IPS-18a (cell line): ENCODE measurements around the gene FAM107B.
"Not testable (repeated sequence)": the region's sequence is repeated elsewhere in the genome, so short reads cannot be mapped to it uniquely, and the experiment has no call there.

ENCODE experiments used
- H3K27ac ChIP-seq: one replicate; pipeline ENCODE4 v1.5.1; 2013; ENCODE audit warnings: low read length
- H3K27me3 ChIP-seq: one replicate; pipeline ENCODE4 v1.6.1; 2013; ENCODE audit warnings: mild to moderate bottlenecking, low read length; ENCODE audit not compliant: control insufficient read depth, insufficient read depth
- H3K36me3 ChIP-seq: one replicate; pipeline ENCODE4 v1.6.1; 2013; ENCODE audit warnings: low read depth, low read length; ENCODE audit not compliant: control insufficient read depth
- H3K4me1 ChIP-seq: one replicate; pipeline ENCODE4 v1.6.1; 2013; ENCODE audit warnings: low read depth, low read length; ENCODE audit not compliant: control insufficient read depth
- H3K4me3 ChIP-seq: one replicate; pipeline ENCODE4 v1.5.1; 2013; ENCODE audit warnings: low read length
- H3K9ac ChIP-seq: one replicate; pipeline ENCODE4 v1.6.1; 2013; ENCODE audit warnings: mild to moderate bottlenecking, low read length, moderate library complexity
- H3K9me3 ChIP-seq: one replicate; pipeline ENCODE4 v1.6.1; 2013; ENCODE audit warnings: low read depth, low read length; ENCODE audit not compliant: control insufficient read depth

The FAM107B gene

DNA sequence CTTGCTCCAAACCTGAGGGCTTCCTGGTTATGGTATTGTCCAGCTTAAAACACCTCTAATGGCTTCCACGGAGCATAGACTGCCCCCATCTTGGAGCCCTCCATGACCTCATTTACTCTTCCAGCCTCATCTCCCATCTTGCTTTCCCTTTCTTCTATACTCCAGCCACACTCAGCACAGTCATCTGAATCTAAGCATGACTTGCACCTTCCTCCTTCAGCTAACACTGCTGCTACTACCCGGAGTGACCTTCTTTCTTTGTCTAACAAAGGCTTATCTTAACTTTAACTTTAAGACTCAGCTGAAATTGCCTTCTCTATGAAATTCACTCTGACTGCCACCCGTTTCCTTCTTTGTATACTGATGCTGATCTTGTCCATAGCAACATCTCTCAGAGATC is 135.1 kb downstream of the FAM107B start:
- H3K27ac ChIP-seq: no peak overlapping the region
- H3K4me1 ChIP-seq: no peaks in the 10 kb centered on the region
- no peak overlapping the region for H3K9ac ChIP-seq
- no peak overlapping the region for H3K4me3 ChIP-seq
- no peaks in the 10 kb centered on the region for H3K27me3 ChIP-seq
- no peaks in the 10 kb centered on the region for H3K9me3 ChIP-seq
- H3K36me3 ChIP-seq: no peaks in the 10 kb centered on the region

DNA sequence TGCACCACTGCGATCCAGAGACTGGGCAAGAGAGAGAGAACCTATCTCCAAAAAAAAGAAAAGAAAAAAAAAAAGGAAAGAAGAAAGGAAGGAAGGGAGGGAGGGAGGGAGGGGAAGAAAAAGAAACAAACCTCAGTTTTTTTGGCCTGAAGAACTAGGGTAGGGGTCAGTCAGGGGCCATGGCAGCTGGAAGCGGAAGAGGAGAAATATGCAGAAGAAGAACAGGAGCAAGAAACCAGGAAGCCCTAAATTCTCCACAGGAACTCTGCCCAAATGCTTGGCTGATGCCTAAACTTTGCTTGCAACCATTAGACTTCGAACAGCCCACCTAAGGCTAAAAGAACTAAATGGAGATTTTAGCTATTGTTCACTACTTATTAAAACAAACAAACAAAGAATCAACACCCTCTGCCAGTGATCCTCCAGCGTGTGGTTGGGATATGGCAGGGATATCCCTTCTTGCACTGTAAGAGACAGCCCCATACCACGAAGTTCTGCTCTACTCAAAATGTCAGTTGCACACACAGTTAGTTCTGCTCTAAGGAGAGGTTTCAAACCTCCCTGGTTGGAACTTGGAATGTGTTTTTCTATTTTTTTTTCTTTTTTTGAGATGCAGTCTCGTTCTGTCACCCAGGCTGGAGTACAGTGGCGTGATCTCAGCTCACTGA is 139.5 kb downstream of the FAM107B start:
- Histone ChIP-seq H3K27ac (no peak overlapping the region), H3K9ac (no peak overlapping the region), H3K4me1 (no peaks in the 10 kb centered on the region), H3K9me3 (no peaks in the 10 kb centered on the region), H3K27me3 (no peaks in the 10 kb centered on the region), H3K36me3 (no peaks in the 10 kb centered on the region), H3K4me3 (no peak overlapping the region)

DNA sequence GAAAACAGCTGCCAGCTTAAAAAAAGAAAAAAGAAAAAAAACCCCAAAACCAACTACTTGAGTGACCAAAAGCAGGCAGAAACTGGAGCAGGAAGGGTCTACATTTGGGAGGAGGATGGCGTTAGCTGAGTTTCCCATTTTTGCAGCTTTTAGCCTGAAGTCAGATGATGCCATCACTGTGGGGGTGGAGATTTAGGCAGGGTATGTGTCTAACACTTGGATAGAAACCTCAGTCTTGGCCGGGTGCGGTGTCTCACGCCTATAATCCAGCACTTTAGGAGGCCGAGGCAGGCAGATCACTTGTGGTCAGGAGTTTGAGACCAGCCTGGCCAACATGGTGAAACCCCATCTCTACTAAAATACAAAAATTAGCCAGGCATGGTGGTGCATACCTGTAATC is 140.1 kb downstream of the FAM107B start:
- not testable (repeated sequence) for H3K9ac ChIP-seq, H3K27me3 ChIP-seq, H3K4me1 ChIP-seq, H3K36me3 ChIP-seq, H3K4me3 ChIP-seq, H3K9me3 ChIP-seq, H3K27ac ChIP-seq

DNA sequence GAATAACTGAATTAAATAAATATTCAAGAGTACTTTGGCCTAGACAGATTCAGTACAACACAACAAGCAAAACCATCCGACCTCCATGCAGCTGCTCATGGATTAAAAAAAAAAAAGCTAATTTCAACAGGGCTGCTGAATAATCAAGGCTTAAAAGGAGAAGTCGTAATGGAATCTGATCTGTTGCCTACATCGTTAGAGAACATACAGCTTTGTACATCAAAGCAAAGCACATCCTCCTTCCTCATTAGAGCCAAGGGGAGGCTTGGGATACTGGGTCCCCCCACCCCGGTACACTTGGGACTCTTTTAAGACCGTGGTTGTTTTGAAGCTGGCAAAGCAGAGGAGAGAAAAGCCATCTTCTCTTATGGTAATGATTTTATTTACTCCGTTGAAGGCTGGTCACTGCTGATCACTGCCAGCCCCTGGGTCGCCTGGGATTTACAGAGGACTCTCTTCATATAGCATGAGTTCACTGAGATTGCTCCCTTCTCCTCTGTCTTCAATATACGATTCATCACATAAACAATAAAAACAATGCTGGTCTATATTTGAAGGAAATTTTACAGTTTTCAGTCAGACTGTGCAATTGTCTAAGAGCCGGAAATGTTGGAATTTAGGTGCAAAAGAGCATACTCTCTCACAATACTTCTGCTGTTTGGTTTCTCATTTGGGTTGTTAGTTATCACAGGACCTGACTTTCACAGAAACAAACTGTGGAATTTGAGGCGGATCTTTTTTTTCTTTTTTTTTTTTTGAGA is 148.8 kb downstream of the FAM107B start:
- Histone ChIP-seq H3K27ac (no peak overlapping the region), H3K9ac (no peak overlapping the region), H3K9me3 (no peaks in the 10 kb centered on the region), H3K36me3 (no peaks in the 10 kb centered on the region), H3K4me3 (no peak overlapping the region), H3K27me3 (no peaks in the 10 kb centered on the region), H3K4me1 (no peaks in the 10 kb centered on the region)

DNA sequence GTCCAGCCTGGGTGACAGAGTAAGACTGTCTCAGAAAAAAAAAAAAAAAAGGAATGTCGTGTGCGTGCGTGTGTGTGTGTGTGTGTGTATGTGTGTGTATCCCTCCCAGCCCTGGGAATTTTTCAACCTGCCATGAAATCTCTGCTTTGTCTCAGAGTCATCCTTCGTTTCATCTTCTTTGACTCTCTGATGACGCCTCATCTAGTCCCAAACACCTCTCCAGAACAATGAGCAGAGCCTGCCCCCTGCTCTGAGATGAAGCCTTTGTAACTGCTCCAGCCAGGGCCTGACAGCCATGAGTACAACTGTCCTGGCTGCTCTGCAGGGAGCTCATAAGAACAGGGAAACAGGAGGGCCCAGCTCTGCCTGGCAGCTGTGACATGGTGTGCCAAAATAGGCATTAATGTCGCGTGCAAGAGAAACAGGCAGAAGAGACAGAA is 149.5 kb downstream of the FAM107B start:
- H3K27ac ChIP-seq: no peak overlapping the region
- no peak overlapping the region for H3K4me3 ChIP-seq
- no peaks in the 10 kb centered on the region for H3K27me3 ChIP-seq
- no peaks in the 10 kb centered on the region for H3K9me3 ChIP-seq
- H3K9ac ChIP-seq: no peak overlapping the region
- no peaks in the 10 kb centered on the region for H3K36me3 ChIP-seq
- no peaks in the 10 kb centered on the region for H3K4me1 ChIP-seq

DNA sequence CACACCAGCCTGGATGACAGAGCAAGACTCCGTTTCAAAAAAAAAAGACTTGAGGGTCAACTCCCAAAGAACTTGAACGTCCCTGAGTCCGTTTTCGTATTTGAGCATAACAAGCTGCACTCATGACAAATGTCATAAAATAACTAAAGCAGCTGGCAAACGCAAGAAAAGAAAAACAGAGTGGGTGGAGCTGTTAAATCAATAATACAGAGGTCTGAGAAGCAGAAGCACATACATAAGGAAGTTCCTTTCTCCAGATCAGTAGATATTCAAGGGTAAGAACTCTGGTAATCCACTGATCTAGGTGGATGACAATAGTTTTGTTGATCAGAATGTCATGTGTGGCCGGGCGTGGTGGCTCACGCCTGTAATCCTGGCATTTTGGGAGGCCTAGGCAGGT is 150.1 kb downstream of the FAM107B start:
- H3K9me3 ChIP-seq: no peaks in the 10 kb centered on the region
- H3K4me1 ChIP-seq: no peaks in the 10 kb centered on the region
- H3K36me3 ChIP-seq: no peaks in the 10 kb centered on the region
- H3K27me3 ChIP-seq: no peaks in the 10 kb centered on the region
- no peak overlapping the region for H3K4me3 ChIP-seq
- no peak overlapping the region for H3K27ac ChIP-seq
- H3K9ac ChIP-seq: no peak overlapping the region

DNA sequence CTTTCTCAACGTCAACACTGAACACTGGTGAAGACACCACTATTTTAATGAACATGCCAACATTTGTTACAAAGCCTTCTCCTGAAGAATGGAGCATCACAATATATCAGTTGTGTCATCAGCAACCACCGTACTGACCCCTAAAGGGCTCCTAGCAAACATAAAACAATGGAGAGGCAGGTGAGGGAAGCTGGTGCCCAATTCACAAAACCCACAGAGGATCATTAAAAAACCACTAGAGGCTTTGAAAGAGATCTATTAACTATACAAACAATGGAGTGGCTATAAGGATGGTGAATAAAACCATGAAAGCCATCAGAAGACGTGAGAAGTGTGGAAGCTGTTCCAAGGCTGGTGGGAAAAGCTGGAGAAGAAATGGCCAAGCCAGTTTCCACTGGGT is 150.8 kb downstream of the FAM107B start:
- H3K27ac ChIP-seq: no peak overlapping the region
- H3K9ac ChIP-seq: no peak overlapping the region
- H3K4me3 ChIP-seq: no peak overlapping the region
- no peaks in the 10 kb centered on the region for H3K9me3 ChIP-seq
- H3K4me1 ChIP-seq: no peaks in the 10 kb centered on the region
- H3K36me3 ChIP-seq: no peaks in the 10 kb centered on the region
- H3K27me3 ChIP-seq: no peaks in the 10 kb centered on the region

DNA sequence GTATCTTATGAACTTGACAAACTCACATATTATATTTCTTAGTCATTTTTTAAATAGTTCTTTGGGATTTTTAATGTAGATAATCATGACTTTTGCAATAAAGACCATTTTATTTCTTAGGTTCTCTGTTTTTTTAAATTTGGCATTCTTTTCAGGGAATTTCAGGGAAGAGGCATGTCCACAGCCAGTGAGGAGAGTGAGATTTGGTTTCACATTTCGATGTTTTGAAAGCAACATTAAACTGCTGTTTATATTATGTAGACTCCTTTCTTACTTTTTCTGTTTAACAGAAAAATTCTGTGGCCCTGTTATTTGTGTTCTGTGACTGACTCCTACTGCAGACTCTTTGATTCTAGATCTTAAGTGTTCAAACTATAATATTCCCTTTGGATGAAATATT is 153.7 kb downstream of the FAM107B start:
- Histone ChIP-seq H3K4me1 (no peaks in the 10 kb centered on the region), H3K27me3 (no peaks in the 10 kb centered on the region), H3K4me3 (no peak overlapping the region), H3K9me3 (no peaks in the 10 kb centered on the region), H3K27ac (no peak overlapping the region), H3K36me3 (no peaks in the 10 kb centered on the region), H3K9ac (no peak overlapping the region)

DNA sequence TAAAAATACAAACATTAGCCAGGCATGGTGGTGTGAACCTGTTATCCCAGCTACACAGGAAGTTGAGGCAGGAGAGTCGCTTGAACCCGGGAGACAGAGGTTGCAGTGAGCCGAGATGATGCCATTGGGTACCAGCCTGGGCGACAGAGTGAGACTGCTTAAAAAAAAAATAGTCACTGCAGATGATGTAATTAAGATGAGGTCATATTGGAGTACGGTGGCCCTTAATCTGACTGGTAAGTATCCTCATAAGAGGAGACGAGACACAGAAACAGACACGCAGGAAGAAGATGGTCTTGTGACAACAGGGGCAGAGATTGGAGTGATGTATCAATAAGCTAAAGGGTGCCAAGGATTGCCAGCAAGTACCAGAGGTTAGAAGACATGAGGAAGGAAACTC is 156.0 kb downstream of the FAM107B start:
- no peak overlapping the region for H3K9ac ChIP-seq
- H3K4me3 ChIP-seq: no peak overlapping the region
- no peaks in the 10 kb centered on the region for H3K36me3 ChIP-seq
- H3K27ac ChIP-seq: no peak overlapping the region
- no peaks in the 10 kb centered on the region for H3K4me1 ChIP-seq
- H3K9me3 ChIP-seq: no peaks in the 10 kb centered on the region
- no peaks in the 10 kb centered on the region for H3K27me3 ChIP-seq

DNA sequence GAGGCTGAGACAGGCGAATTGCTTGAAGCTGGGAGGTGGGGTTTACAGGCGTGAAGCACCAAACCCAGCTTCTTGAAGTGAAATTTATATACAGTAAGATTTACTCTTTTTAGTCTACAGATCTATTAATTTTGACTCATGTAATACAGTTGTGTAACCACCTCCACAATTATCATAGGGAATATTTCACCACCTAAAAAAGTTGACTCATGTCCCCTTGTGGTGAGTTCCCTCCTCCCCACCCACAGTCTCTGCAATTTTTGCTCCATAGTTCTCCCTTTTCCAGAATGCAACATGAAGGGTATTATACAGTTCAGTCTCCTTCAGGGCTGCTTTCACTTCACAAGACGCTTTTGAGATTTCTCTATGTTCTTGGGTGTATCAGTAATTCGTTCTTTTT is 156.8 kb downstream of the FAM107B start:
- no peak overlapping the region for H3K4me3 ChIP-seq
- no peak overlapping the region for H3K9ac ChIP-seq
- no peak overlapping the region for H3K27ac ChIP-seq
- no peaks in the 10 kb centered on the region for H3K4me1 ChIP-seq
- H3K9me3 ChIP-seq: no peaks in the 10 kb centered on the region
- H3K27me3 ChIP-seq: no peaks in the 10 kb centered on the region
- no peaks in the 10 kb centered on the region for H3K36me3 ChIP-seq

DNA sequence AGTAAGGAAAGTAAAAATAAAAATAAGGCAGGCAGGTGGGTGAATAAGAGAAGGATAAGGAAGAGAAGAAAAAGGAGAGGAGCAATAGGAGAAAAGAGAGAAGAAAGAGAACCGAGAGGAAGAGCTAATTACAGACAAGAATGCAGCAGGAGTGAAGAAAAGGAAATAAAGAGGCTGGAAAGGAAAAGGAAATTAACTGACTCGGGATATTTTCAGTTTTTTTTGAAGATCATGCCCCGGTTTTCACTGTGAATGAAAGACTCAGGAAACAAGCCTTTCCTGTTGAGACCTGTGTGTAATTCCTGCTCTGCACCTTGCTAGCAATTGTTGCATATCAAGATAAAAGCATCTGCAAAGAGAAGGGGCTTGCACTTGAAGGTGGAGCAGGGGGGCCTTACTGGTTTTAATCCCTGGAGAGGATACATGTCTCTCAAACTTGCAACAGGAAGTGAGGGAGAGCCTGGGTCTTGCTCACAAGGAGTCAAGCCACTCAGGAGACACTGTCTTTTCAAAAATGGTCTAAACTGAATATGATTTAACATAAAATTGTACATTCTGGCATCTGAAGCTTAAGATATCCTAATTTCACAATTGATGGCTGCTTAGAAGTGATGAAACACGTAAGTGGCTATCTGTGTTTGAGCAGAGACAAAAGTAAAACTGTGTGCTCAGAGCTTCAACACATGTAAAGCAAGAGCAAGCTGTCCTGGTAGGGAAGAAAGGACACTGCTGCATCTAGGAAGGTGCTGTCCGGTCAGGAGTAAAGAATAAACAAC is 157.6 kb downstream of the FAM107B start:
- H3K9ac ChIP-seq: no peak overlapping the region
- no peaks in the 10 kb centered on the region for H3K36me3 ChIP-seq
- no peaks in the 10 kb centered on the region for H3K4me1 ChIP-seq
- no peak overlapping the region for H3K27ac ChIP-seq
- H3K4me3 ChIP-seq: no peak overlapping the region
- H3K27me3 ChIP-seq: no peaks in the 10 kb centered on the region
- H3K9me3 ChIP-seq: no peaks in the 10 kb centered on the region
